Measurements from ENCODE around the gene KRTAP9-7.

KRTAP9-7 gene

GRCh38 chr17:41315204-41315794, 39.8 kb downstream of the KRTAP9-7 start, which contains the start of gene KRTAP17-1:
Gene KRTAP17-1, minus strand, starts transcription at chr17:41315710. Its CDS starts 60 bp downstream, at chr17:41315650.
- in situ Hi-C loops (cut with MboI; ENCODE audit: low sequenced_read_pairs, unreplicated experiment), result loop anchor here (25.0 kb wide), 1 partner anchor 403 kb away; no protein-coding TSS in a partner anchor
- TF ChIP-seq CTCF (IDR thresholded peaks at IDR 0.05; ENCODE audit: borderline replicate concordance, control extremely low read depth, extremely low read depth, insufficient read depth, missing control alignments), result no peak
- no peak for DNase-seq (ENCODE audit: low spot score)

DNA sequence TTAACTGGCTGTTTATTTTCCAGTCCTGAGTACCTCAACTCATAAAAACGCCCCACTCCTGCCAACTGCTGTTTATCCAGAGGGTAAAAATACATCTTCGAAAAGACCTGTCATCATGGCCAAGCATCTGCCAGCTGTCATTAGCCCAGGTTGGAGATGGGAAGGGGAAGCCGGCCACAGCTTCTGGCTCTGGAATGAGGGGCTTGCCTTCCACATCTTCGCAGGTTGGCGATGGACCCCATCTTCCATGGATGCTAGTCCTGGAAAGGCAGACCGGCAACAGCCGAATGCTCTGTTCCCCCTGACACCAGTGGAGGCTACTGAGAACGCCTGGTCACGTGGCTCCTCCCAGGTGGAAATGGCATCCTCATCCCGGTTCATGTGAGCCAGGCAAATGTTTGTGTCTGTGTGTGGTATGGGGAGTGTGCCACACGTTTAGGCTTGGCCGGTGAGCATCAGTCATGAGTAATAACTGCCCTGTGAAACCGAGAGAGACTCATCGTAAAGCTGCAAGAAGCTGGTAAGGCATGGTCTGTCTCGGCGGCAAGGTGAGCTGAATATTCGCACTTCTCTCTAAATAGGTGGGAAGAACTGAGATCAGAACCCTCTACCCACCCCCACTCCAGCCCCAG, 40.4 kb downstream of the KRTAP9-7 start:
- no peak for TF ChIP-seq CTCF (IDR thresholded peaks at IDR 0.05; ENCODE audit: borderline replicate concordance, control extremely low read depth, extremely low read depth, insufficient read depth, missing control alignments)
- in situ Hi-C loops (cut with MboI; ENCODE audit: low sequenced_read_pairs, unreplicated experiment), result loop anchor here (25.0 kb wide), 1 partner anchor 404 kb away; no protein-coding TSS in a partner anchor
- no peak for DNase-seq (ENCODE audit: low spot score)

- no peak for DNase-seq (ENCODE audit: low spot score)
- TF ChIP-seq CTCF (IDR thresholded peaks at IDR 0.05; ENCODE audit: borderline replicate concordance, control extremely low read depth, extremely low read depth, insufficient read depth, missing control alignments), result no peak
- in situ Hi-C loops (cut with MboI; ENCODE audit: low sequenced_read_pairs, unreplicated experiment), result loop anchor here (25.0 kb wide), 1 partner anchor 406 kb away; no protein-coding TSS in a partner anchor
Observed at GRCh38 chr17:41318231-41318630, 42.7 kb downstream of the KRTAP9-7 start.

GRCh38 chr17:41322094-41322902, 46.8 kb downstream of the KRTAP9-7 start:
- TF ChIP-seq CTCF (IDR thresholded peaks at IDR 0.05; ENCODE audit: borderline replicate concordance, control extremely low read depth, extremely low read depth, insufficient read depth, missing control alignments), result peak; percentile 63
- peak; percentile 49 for DNase-seq (ENCODE audit: low spot score)
- in situ Hi-C loops (cut with MboI; ENCODE audit: low sequenced_read_pairs, unreplicated experiment), result loop anchor here (25.0 kb wide), 1 partner anchor 410 kb away; no protein-coding TSS in a partner anchor

DNA sequence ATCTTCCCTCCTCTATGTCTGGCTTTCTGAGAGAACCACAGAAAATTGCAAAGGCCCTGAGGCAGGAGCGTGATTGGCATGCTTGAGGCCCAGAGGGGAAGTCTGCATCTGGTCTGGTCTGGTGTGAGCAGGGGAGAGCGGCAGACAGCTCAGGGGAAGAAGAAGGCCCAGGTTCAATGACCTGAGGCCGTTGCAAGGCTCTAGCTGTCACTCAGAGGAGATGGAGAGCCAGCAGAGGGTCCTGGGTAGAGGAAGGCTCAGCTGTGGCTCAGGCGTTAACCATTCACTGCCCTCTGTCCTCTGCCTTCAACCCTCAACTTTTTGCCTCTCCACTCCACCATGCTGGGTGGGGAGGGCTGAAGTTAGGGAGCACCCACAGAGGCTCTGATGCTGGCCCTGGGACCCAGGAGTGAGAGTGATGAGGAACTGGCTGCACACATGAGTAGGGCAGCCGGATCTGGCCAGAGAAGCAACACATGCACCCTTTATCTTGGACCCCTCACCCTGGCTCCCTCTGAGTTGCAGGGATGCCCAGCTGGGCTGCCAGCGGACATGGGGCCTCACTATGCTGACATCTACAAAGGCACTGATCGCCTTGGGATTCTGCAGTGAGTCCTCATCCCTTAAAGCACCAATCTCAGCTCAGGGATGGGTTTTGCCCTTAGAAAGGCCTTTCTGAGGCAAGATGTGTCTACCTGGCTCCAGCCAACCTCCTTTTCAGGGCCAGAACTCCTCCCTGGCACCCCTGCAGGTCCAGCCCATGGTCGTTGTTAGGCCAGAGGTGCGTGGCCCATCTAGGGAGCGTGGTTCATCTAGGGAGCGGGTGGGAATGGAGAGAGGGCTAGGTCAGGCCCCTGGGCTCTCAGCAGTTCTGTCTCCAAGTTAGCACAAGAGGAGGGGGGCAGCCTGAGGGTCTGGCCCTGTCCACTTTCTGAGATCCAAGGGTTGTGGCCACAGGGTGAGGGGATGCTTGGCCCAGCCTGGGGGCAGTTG, 47.7 kb downstream of the KRTAP9-7 start:
- in situ Hi-C loops (cut with MboI; ENCODE audit: low sequenced_read_pairs, unreplicated experiment), result loop anchor here (25.0 kb wide), 1 partner anchor 411 kb away; no protein-coding TSS in a partner anchor
- no peak for DNase-seq (ENCODE audit: low spot score)
- no peak for TF ChIP-seq CTCF (IDR thresholded peaks at IDR 0.05; ENCODE audit: borderline replicate concordance, control extremely low read depth, extremely low read depth, insufficient read depth, missing control alignments)

Data from GM13976 (cell line).